Type B pancreatic cell (in vitro differentiated cells): ENCODE results near the gene SRGAP2. TPM values are rescaled to one million over a fixed set of nuclear protein-coding genes. Genes with fewer than 3 reads are reported as not detected.
"Not testable (repeated sequence)": the region's sequence is repeated elsewhere in the genome, so short reads cannot be mapped to it uniquely, and the experiment has no call there.

Source experiments
- DNase-seq: peaks from one replicate; pipeline ENCODE4 v3.0.0; 2021; ENCODE audit warnings: mixed read lengths; ENCODE audit not compliant: unreplicated experiment; ENCODE audit errors: extremely low spot score
- H3K27ac Mint-ChIP-seq: 2 replicates; pipeline ENCODE4 v1.8.0; 2021; ENCODE audit warnings: mild to moderate bottlenecking, mixed read lengths
- H3K27me3 Mint-ChIP-seq: 2 replicates; pipeline ENCODE4 v1.8.0; 2021; ENCODE audit warnings: mixed read lengths
- H3K36me3 Mint-ChIP-seq: 2 replicates; pipeline ENCODE4 v1.8.0; 2021; ENCODE audit warnings: mixed read lengths
- H3K4me1 Mint-ChIP-seq: one replicate; pipeline ENCODE4 v1.8.0; 2021; ENCODE audit warnings: mixed read lengths; ENCODE audit not compliant: unreplicated experiment
- H3K4me3 Mint-ChIP-seq: 2 replicates; pipeline ENCODE4 v1.8.0; 2021; ENCODE audit warnings: mild to moderate bottlenecking, mixed read lengths
- H3K9me3 Mint-ChIP-seq: 2 replicates; pipeline ENCODE4 v1.8.0; 2021; ENCODE audit warnings: mixed read lengths
- total RNA-seq: library from RNA; stranded (reverse); gene quantifications from 2 replicates; pipeline ENCODE4 v1.2.1, GENCODE V29; 2021; ENCODE audit warnings: low replicate concordance

The SRGAP2 gene
- total RNA-seq, 1 donor from 2014 or later, result 87.5 TPM

- DNase-seq, H3K4me3 Mint-ChIP-seq, H3K27me3 Mint-ChIP-seq, H3K27ac Mint-ChIP-seq, H3K9me3 Mint-ChIP-seq, H3K4me1 Mint-ChIP-seq, H3K36me3 Mint-ChIP-seq: not testable (repeated sequence)
Observed at GRCh38 chr1:206243335-206243734, 40.0 kb downstream of the SRGAP2 start.

DNA sequence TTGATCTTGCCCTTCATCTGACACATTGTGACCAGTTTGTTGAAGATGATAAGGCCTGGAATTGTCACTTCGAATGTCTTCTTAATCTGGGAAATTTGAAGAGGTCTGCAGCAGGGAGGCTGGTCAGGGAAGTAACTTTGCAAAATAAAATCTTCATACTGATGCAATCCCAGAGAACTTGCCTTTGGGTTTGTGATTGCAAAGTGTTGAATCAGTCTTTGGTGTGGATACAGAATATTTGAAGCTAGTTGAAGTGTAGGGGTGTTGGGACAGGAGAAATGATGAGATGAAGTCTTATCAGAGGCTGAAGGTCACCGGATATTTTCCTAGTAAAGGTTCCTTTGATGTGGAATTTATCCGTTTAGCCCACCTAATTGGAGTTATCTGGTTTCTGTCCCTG is 42.1 kb downstream of the SRGAP2 start:
- H3K4me1 Mint-ChIP-seq, H3K27ac Mint-ChIP-seq, DNase-seq, H3K27me3 Mint-ChIP-seq, H3K36me3 Mint-ChIP-seq, H3K4me3 Mint-ChIP-seq, H3K9me3 Mint-ChIP-seq: not testable (repeated sequence)

- not testable (repeated sequence) for DNase-seq, H3K36me3 Mint-ChIP-seq, H3K4me3 Mint-ChIP-seq, H3K27ac Mint-ChIP-seq, H3K27me3 Mint-ChIP-seq, H3K9me3 Mint-ChIP-seq, H3K4me1 Mint-ChIP-seq
Observed at GRCh38 chr1:206246129-206246886, 43.0 kb downstream of the SRGAP2 start.

DNA sequence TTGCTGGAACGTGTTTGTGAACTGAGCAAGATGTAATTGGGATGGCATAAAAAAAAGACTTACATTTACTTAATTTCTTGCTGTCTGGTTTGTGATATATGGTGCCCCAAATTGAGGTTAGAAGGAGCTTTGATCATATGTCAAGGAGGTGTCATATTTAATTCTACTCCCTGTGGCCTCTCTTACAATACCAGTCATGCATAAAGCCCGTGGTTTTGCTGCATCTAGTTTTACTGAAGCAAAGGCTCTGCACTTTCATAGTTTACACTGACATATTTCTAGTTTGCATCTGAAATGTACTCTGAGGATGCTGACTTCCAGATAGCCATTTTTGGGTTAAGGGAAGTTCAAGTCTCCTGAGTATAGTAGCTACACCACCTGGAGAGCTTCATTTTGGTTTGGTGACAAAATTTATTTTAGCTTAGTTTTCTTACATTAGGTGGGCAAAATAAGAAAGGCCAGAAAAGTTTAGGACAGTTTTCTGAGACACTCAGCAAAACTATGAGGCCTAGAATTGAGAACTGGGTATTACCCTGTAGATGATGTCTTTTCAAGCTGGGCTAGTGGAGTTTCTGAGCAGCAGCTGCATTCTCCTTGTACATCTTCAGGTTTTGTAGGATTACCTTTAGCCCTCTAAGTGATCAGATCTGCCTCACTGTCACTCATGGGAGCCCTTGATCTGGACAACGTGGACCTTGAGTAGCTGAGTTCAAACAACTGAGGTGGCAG is 47.8 kb downstream of the SRGAP2 start:
- not testable (repeated sequence) for H3K36me3 Mint-ChIP-seq, H3K27me3 Mint-ChIP-seq, H3K4me3 Mint-ChIP-seq, H3K27ac Mint-ChIP-seq, H3K9me3 Mint-ChIP-seq, H3K4me1 Mint-ChIP-seq, DNase-seq

- not testable (repeated sequence) for DNase-seq
Observed at GRCh38 chr1:206252680-206253335, 49.5 kb downstream of the SRGAP2 start.

More at GRCh38 chr1:206252680-206253335, 49.5 kb downstream of the SRGAP2 start:
- H3K27ac Mint-ChIP-seq, H3K4me3 Mint-ChIP-seq, H3K27me3 Mint-ChIP-seq, H3K4me1 Mint-ChIP-seq, H3K36me3 Mint-ChIP-seq, H3K9me3 Mint-ChIP-seq: not testable (repeated sequence)

Other genes starting within 250 kb of the SRGAP2 start
- gene RAB7B, start 200.1 kb upstream of the SRGAP2 start, total RNA-seq, result 0.26 and 0.82 TPM in 2 replicates
- 28.6 and 42.0 TPM in 2 replicates for gene CTSE, start 179.6 kb upstream of the SRGAP2 start, total RNA-seq
- gene RHEX, start 150.4 kb upstream of the SRGAP2 start, total RNA-seq, result not detected in 2 replicates
- gene AVPR1B, start 86.2 kb upstream of the SRGAP2 start, total RNA-seq, result 0.87 and 1.0 TPM in 2 replicates
- 3.5 and 4.3 TPM in 2 replicates for gene FAM72A, start 702 bp upstream of the SRGAP2 start, total RNA-seq